MG63 (cell line): ENCODE results near the gene BICRA. TPM values are rescaled to one million over a fixed set of nuclear protein-coding genes. Genes with fewer than 3 reads are reported as not detected.
"Not testable (repeated sequence)": the region's sequence is repeated elsewhere in the genome, so short reads cannot be mapped to it uniquely, and the experiment has no call there.

ENCODE experiments used
- DNase-seq: peaks from one replicate; pipeline ENCODE4 v3.0.0-alpha.2; 2020
- H3K27me3 ChIP-seq: fragments of 250-450 bp; sonication (Bioruptor Pico); 2 replicates; pipeline ENCODE4 v1.5.1; 2020; ENCODE audit warnings: mild to moderate bottlenecking, moderate library complexity
- H3K36me3 ChIP-seq: fragments of 250-450 bp; sonication (Bioruptor Pico); 2 replicates; pipeline ENCODE4 v1.5.1; 2020; ENCODE audit warnings: mild to moderate bottlenecking, moderate library complexity
- H3K4me3 ChIP-seq: fragments of 250-450 bp; sonication (Bioruptor Pico); 2 replicates; pipeline ENCODE4 v1.5.1; 2020; ENCODE audit warnings: mild to moderate bottlenecking, moderate library complexity
- H3K9me3 ChIP-seq: fragments of 250-450 bp; sonication (Bioruptor Pico); 2 replicates; pipeline ENCODE4 v1.5.1; 2020; ENCODE audit warnings: mild to moderate bottlenecking, moderate library complexity
- total RNA-seq: library from RNA; depleted of rRNA; stranded (reverse); fragments of >200 nt; shearing (Covaris generic); gene quantifications from 2 replicates; pipeline ENCODE4 v1.2.3, GENCODE V29; 2014; ENCODE audit warnings: low replicate concordance; rRNA removed

Gene BICRA
- total RNA-seq, 1 experiment from 2014 or later, result 0.10 TPM

GRCh38 chr19:47729799-47730520, 121.0 kb downstream of the BICRA start:
- no peaks in the 10 kb centered on the region for H3K27me3 ChIP-seq

GRCh38 chr19:47730521-47730889, 121.6 kb downstream of the BICRA start:
- Histone ChIP-seq H3K9me3 (no peaks in the 10 kb centered on the region), H3K36me3 (peaks cover 89% of the 10 kb centered on the region), H3K27me3 (no peaks in the 10 kb centered on the region), H3K4me3 (no peak overlapping the region)
- DNase-seq, result no peak

More at GRCh38 chr19:47729799-47730520, 121.0 kb downstream of the BICRA start:
- DNase-seq, result peak; percentile 32
- H3K36me3 ChIP-seq, result peaks cover 86% of the 10 kb centered on the region
- no peaks in the 10 kb centered on the region for H3K9me3 ChIP-seq
- no peak overlapping the region for H3K4me3 ChIP-seq

- no peak for DNase-seq
- Histone ChIP-seq H3K36me3 (peaks cover 89% of the 10 kb centered on the region), H3K27me3 (no peaks in the 10 kb centered on the region), H3K4me3 (no peak overlapping the region), H3K9me3 (no peaks in the 10 kb centered on the region)
Observed at GRCh38 chr19:47730910-47731309, 122.0 kb downstream of the BICRA start.

GRCh38 chr19:47735131-47735530, 126.2 kb downstream of the BICRA start:
- Histone ChIP-seq H3K27me3 (no peaks in the 10 kb centered on the region), H3K9me3 (no peaks in the 10 kb centered on the region), H3K36me3 (peaks cover 78% of the 10 kb centered on the region), H3K4me3 (no peak overlapping the region)
- no peak for DNase-seq

- Histone ChIP-seq H3K9me3 (no peaks in the 10 kb centered on the region), H3K36me3 (peaks cover 52% of the 10 kb centered on the region), H3K27me3 (no peaks in the 10 kb centered on the region), H3K4me3 (no peak overlapping the region)
- no peak for DNase-seq
Observed at GRCh38 chr19:47740866-47741519, 132.1 kb downstream of the BICRA start.

GRCh38 chr19:47741544-47742140, 132.7 kb downstream of the BICRA start:
- peak; percentile 26 for DNase-seq
- Histone ChIP-seq H3K4me3 (no peak overlapping the region), H3K9me3 (no peaks in the 10 kb centered on the region), H3K36me3 (peaks cover 50% of the 10 kb centered on the region), H3K27me3 (no peaks in the 10 kb centered on the region)

- no peak for DNase-seq
- Histone ChIP-seq H3K9me3 (no peaks in the 10 kb centered on the region), H3K36me3 (peaks cover 55% of the 10 kb centered on the region), H3K27me3 (no peaks in the 10 kb centered on the region), H3K4me3 (peak overlapping the region; percentile 40; the same call in 1 of the 2 replicates)
Observed at GRCh38 chr19:47742634-47743033, 133.7 kb downstream of the BICRA start.

GRCh38 chr19:47745010-47745901, 136.3 kb downstream of the BICRA start, which contains the start of gene NOP53:
Gene NOP53 (plus strand): TSS chr19:47745546. CDS start chr19:47745560, 14 bp downstream.
- Histone ChIP-seq H3K27me3 (no peaks in the 10 kb centered on the region), H3K4me3 (peak within 1 kb of the TSS; percentile 98), H3K9me3 (no peaks in the 10 kb centered on the region), H3K36me3 (peaks cover 63% of the 10 kb centered on the region)
- peak; percentile 92 for DNase-seq

- H3K36me3 ChIP-seq, result peaks cover 66% of the 10 kb centered on the region
- not testable (repeated sequence) for DNase-seq, H3K9me3 ChIP-seq, H3K27me3 ChIP-seq
- peak overlapping the region; percentile 98 for H3K4me3 ChIP-seq
Observed at GRCh38 chr19:47746129-47746528, 137.2 kb downstream of the BICRA start.

GRCh38 chr19:47749326-47749725, 140.4 kb downstream of the BICRA start:
- DNase-seq, result no peak
- Histone ChIP-seq H3K4me3 (no peak overlapping the region), H3K36me3 (peaks cover 77% of the 10 kb centered on the region), H3K9me3 (no peaks in the 10 kb centered on the region), H3K27me3 (no peaks in the 10 kb centered on the region)

- Histone ChIP-seq H3K36me3 (peaks cover 86% of the 10 kb centered on the region), H3K27me3 (no peaks in the 10 kb centered on the region), H3K4me3 (no peak overlapping the region), H3K9me3 (no peaks in the 10 kb centered on the region)
- DNase-seq, result no peak
Observed at GRCh38 chr19:47750752-47751151, 141.8 kb downstream of the BICRA start.

GRCh38 chr19:47752440-47753211, 143.7 kb downstream of the BICRA start:
- Histone ChIP-seq H3K36me3 (peaks cover 92% of the 10 kb centered on the region), H3K4me3 (no peak overlapping the region), H3K9me3 (no peaks in the 10 kb centered on the region), H3K27me3 (no peaks in the 10 kb centered on the region)
- DNase-seq, result no peak

Other genes with a start within 250 kb of the BICRA start
- 0.56 TPM in 1 of 2 replicates, not detected in the other for gene MEIS3, start 189.6 kb upstream of the BICRA start, total RNA-seq
- not detected in 2 replicates for gene SLC8A2, start 137.2 kb upstream of the BICRA start, total RNA-seq
- gene KPTN, start 124.9 kb upstream of the BICRA start, total RNA-seq, result 9.1 and 31.0 TPM in 2 replicates
- gene NAPA, start 94.1 kb upstream of the BICRA start, total RNA-seq, result 141 and 323 TPM in 2 replicates
- gene ZNF541, start 36.0 kb upstream of the BICRA start, total RNA-seq, result 0.36 and 0.69 TPM in 2 replicates
- 15.7 and 25.4 TPM in 2 replicates for gene EHD2, start 104.3 kb downstream of the BICRA start, total RNA-seq
- gene NOP53, start 136.4 kb downstream of the BICRA start, total RNA-seq, result 428 and 543 TPM in 2 replicates
- 79.0 and 246 TPM in 2 replicates for gene SELENOW, start 169.6 kb downstream of the BICRA start, total RNA-seq
- gene TPRX1, start 195.4 kb downstream of the BICRA start, total RNA-seq, result not detected in 2 replicates
- not detected in 2 replicates for gene CRX, start 212.8 kb downstream of the BICRA start, total RNA-seq